ENCODE data around the gene FMO1.

GRCh38 chr1:171280599-171280998, 32.3 kb downstream of the FMO1 start:
- no peak for TF ChIP-seq EZH2 (optimal IDR thresholded peaks at IDR 0.05; ENCODE audit: low read depth, low read length)
- TF ChIP-seq, protein P1, sequence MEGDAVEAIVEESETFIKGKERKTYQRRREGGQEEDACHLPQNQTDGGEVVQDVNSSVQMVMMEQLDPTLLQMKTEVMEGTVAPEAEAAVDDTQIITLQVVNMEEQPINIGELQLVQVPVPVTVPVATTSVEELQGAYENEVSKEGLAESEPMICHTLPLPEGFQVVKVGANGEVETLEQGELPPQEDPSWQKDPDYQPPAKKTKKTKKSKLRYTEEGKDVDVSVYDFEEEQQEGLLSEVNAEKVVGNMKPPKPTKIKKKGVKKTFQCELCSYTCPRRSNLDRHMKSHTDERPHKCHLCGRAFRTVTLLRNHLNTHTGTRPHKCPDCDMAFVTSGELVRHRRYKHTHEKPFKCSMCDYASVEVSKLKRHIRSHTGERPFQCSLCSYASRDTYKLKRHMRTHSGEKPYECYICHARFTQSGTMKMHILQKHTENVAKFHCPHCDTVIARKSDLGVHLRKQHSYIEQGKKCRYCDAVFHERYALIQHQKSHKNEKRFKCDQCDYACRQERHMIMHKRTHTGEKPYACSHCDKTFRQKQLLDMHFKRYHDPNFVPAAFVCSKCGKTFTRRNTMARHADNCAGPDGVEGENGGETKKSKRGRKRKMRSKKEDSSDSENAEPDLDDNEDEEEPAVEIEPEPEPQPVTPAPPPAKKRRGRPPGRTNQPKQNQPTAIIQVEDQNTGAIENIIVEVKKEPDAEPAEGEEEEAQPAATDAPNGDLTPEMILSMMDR (IDR thresholded peaks at IDR 0.05; ENCODE audit: low read length) = no peak

Data from MM.1S (cell line).